Stimulated activated CD8-positive, alpha-beta memory T cell treated with anti-CD3 and anti-CD28 coated beads, Interleukin-15, amount 100 ng/mL, for 24 hours (primary cell): ENCODE data around the gene NECAB3.

Source experiments
- DNase-seq: peaks from one replicate; pipeline ENCODE4 v3.0.0-alpha.2; 2020; ENCODE audit warnings: low read depth

Gene NECAB3

DNA sequence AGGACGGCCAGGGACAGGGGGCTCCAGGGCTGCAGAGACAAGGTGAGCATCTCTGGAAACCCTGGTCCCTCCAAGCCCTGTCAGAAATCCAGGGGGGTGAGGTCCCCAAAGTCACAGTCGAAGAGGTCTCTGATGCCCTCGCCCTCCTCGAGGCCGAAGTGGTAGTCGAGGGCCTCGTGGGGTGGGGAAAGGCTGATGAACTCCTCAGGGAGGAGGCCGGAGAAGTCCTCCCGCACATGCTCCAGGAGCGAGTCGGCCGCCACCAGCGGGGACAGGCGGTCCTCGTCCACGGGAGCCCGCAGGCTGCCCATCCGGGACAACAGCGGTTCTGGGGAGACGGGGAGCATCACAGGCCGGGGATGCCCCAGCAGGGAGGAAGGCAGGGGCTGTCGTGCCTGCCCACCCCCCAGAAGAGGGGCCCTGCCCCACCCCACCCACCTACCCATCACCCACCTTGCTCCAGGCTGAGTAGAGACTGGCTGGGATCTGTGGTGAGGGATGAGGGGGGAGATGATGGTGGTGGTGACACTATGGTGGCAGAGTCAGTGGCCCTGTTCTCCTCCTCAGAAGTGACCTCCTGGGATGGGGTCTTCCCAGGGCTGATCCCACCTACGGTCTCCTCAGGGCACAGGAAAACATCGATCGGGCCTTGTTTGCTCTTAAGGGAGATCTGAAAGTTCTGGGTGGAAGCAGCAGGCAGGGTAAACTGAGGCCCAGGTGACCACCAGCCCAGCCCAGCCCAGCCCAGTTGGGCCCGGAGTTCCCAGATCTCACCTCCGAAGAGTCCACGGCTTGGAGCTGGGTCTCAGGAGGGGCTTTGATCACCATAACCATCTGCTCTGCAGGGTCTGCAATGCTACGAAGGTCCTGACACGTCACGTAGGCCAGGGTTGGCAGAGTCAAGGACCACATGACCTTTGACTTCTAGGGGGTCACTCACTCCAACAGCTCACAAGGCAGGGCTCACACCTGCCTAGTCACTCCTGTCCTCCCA is 2.7 kb upstream of the NECAB3 start:
- no peak for DNase-seq

DNA sequence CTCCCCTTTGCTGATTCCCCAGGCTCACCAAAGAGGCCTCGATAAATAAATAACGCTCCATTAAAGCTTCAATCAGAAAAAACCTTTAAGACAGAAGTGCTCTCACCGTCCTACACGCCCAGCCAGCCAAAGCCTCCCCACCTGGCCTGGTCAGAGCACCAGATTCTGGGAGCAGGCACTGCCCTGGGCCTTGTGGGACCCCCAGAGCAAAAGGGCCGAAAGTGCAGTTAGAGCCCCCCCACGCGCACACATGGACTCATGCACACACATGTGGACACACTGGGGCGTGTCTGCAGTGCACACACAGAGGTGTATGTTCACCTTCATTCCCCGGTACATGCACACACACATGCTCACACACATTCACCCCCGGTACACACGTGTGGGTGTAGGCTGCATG is 1.9 kb upstream of the NECAB3 start:
- DNase-seq = no peak

- no peak for DNase-seq
These were observed 1.1 kb upstream of the NECAB3 start for GRCh38 chr20:33675136-33675959.

DNA sequence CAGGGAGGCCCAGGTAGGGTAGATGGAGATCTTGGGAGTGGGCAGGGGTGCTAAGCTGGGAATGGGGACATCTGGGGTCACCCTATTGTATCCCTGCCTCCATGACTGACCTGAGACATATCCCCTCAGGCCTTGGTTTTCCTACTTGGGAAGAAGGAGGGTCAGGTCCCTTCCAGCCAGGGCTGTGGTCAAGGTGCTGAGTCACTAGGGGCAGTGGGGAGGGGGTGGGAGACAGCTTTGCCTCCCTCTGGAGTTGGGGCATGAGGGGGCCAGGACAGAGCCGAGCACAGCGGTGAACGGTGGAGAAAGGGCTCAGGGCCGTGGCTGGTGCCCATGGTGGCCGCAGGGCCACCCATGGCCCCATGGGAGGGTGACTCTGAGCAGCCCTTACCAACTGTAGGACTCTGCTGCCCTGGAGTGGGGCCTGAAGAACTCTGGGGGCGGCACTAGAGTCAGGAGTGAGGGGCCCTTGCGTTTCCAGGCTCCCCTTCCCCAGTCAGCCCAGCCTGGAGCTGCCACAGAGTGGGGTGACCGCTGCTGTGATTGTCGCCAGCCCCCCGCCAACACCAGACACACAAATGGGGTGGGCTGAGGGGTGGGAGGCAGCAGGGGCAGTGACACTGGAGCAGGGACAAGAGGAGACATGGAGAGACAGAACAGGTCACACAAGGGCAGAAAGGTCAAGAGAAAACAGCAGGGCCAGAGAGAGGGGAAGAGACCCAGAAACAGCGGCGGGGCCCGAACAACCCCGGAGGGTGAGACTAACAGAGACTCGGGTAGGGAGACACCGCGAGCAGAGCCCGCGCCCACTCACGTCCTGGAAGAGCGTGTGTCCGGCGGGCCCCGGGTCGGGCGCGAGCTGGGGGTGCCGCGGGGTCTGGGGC is 576 bp downstream of the NECAB3 start:
- DNase-seq = no peak

DNA sequence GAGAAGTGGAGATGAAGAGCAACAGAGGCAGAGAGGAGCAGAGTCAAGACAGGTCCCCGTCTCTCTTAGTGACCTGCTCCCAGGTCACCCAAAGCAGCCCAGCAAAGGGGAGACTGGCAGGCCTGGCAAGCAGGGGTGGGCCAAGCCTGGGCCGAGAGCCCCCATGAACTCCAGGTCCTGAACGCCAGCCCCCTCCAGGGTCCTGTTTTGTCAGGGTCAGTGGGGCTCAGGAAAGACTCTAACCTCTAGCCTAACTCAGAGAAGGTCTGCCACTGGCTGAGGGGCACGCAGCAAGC is 1.2 kb downstream of the NECAB3 start:
- DNase-seq = no peak

GRCh38 chr20:33672426-33673113 is 1.7 kb downstream of the NECAB3 start:
- DNase-seq = no peak

- DNase-seq = no peak
These were observed 2.5 kb downstream of the NECAB3 start for GRCh38 chr20:33671573-33672288.

DNA sequence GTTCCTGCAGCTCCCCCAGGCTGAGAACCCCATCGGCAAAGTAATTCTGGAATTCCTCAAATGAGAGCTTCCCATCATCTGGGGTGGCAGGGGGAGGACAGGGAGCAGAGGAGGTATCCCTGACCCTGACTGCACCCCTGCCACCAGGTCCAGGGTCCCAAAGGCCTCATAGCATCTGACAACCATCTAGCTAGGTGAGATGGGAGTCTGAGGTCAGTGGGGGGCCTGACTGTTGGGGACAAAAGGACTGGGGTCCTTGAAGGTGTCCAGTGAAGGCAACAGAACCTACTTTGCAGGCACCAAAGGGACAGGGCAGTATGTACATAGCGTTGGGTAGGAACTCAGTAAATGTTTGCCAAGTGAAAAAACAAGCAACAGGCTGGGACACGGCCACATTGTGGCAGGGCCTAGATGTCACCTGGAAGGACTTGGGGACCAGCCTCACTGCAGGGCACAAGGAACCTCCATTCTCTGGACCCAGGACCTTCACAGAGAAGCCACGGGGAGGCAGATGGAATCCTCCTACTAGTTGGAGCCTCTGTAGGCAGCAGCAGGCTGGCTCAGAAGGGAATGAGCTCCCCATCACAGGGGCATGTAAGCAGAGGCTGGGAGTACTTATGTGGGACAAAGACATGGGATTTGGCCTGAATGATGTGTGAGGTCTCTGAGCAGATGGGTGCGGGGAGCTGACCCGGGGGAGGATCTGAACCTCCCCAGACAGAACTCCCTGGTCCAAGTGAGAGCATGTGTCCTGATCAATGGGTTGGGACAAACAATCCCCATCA is 3.3 kb downstream of the NECAB3 start:
- no peak for DNase-seq

GRCh38 chr20:33669873-33670640 is 4.2 kb downstream of the NECAB3 start:
- no peak for DNase-seq

DNA sequence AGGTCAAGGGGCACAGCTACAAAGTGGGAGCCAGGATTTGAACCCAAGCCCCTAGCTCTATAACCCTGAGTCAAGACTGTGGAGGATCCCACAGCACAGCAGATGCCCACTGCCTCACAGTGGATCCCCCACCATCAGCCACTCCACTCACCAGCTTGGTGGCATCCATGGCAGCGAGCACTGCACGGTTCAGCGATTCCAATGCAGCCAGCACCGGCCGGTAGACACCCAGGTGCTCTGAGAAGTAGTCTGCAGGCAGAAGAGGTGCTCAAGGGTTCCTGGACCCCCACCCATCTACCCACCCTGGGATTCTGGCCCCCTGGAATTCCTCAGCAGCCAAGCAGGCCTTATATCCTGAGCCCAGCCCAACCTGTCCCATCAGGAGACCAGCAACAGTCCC is 5.0 kb downstream of the NECAB3 start:
- no peak for DNase-seq

GRCh38 chr20:33668466-33669155 is 5.6 kb downstream of the NECAB3 start:
- no peak for DNase-seq

DNA sequence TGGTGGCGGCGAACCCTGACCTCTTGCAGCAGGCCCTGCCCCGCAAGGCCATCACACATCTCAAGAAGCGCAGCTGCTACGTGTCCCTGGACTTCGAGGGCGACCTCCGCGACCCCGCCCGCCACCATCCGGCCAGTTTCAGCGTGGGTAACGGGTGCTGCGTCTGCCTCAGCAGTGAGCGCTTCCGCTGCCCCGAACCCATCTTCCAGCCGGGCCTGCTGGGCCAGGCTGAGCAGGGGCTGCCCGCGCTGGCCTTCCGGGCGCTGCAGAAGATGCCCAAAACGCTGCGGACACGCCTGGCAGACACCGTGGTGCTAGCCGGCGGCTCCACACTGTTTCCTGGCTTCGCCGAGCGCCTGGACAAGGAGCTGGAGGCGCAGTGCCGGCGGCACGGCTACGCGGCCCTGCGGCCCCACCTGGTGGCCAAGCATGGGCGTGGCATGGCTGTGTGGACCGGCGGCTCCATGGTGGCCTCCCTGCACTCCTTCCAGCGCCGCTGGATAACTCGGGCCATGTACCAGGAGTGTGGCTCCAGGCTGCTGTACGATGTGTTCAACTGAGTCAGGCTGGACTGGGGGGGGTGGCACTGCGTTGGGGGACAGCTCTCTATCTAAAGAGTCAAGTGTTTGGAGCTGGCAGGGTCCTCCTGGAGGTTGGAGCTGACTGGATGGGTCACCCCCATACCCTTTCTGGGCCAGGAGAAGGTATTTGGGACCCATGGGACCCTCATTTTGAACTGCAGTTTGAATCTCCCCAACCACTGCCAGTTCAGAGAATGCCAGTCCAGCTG is 6.4 kb downstream of the NECAB3 start:
- peak; percentile 50 for DNase-seq

GRCh38 chr20:33667245-33667675 is 7.0 kb downstream of the NECAB3 start:
- no peak for DNase-seq

- DNase-seq = peak; percentile 46
These were observed 7.7 kb downstream of the NECAB3 start, which contains the start of gene ACTL10 for GRCh38 chr20:33666293-33667244. ACTL10 (plus strand) TSS chr20:33666943; CDS start chr20:33667498, 555 bp downstream.

- no peak for DNase-seq
These were observed 9.5 kb downstream of the NECAB3 start for GRCh38 chr20:33664762-33665144.

- DNase-seq = no peak
These were observed 10.0 kb downstream of the NECAB3 start for GRCh38 chr20:33664085-33664761.
